SJSA1 (cell line): ENCODE measurements around the gene CACNB2. TPM values are rescaled to one million over a fixed set of nuclear protein-coding genes. Genes with fewer than 3 reads are reported as not detected.
A peak's percentile ranks its signal among the peaks of the same experiment; 100 is the strongest.

Experiments
- DNase-seq, 2 experiments: peaks; one replicate each; pipeline ENCODE4 v3.0.0-alpha.2; 2015 to 2020; ENCODE audit warnings: low spot score in 2 of 2, low read depth in 1 of 2
- H3K27ac ChIP-seq: fragments of 250-450 bp; sonication (Bioruptor Pico); 2 replicates; pipeline ENCODE4 v1.5.1; 2020; ENCODE audit warnings: mild to moderate bottlenecking, moderate library complexity
- H3K27me3 ChIP-seq: fragments of 250-450 bp; sonication (Bioruptor Pico); replicated peaks from 2 replicates; pipeline ENCODE4 v1.5.1; 2020; ENCODE audit warnings: mild to moderate bottlenecking, moderate library complexity
- H3K36me3 ChIP-seq: fragments of 250-450 bp; sonication (Bioruptor Pico); 2 replicates; pipeline ENCODE4 v1.5.1; 2020; ENCODE audit warnings: mild to moderate bottlenecking
- H3K4me1 ChIP-seq: fragments of 250-450 bp; sonication (Bioruptor Pico); replicated peaks from 2 replicates; pipeline ENCODE4 v1.6.1; 2021; ENCODE audit warnings: mild to moderate bottlenecking
- H3K4me3 ChIP-seq: fragments of 250-450 bp; sonication (Bioruptor Pico); 2 replicates; pipeline ENCODE4 v1.5.1; 2020; ENCODE audit warnings: mild to moderate bottlenecking
- H3K9me3 ChIP-seq: fragments of 250-450 bp; sonication (Bioruptor Pico); replicated peaks from 2 replicates; pipeline ENCODE4 v1.5.1; 2020; ENCODE audit warnings: mild to moderate bottlenecking
- total RNA-seq: library from RNA; depleted of rRNA; stranded (reverse); fragments of >200 nt; shearing (Covaris generic); gene quantifications from 2 replicates; pipeline ENCODE4 v1.2.3, GENCODE V29; 2014

The CACNB2 gene
- total RNA-seq, 1 experiment from 2014 or later: not detected

DNA sequence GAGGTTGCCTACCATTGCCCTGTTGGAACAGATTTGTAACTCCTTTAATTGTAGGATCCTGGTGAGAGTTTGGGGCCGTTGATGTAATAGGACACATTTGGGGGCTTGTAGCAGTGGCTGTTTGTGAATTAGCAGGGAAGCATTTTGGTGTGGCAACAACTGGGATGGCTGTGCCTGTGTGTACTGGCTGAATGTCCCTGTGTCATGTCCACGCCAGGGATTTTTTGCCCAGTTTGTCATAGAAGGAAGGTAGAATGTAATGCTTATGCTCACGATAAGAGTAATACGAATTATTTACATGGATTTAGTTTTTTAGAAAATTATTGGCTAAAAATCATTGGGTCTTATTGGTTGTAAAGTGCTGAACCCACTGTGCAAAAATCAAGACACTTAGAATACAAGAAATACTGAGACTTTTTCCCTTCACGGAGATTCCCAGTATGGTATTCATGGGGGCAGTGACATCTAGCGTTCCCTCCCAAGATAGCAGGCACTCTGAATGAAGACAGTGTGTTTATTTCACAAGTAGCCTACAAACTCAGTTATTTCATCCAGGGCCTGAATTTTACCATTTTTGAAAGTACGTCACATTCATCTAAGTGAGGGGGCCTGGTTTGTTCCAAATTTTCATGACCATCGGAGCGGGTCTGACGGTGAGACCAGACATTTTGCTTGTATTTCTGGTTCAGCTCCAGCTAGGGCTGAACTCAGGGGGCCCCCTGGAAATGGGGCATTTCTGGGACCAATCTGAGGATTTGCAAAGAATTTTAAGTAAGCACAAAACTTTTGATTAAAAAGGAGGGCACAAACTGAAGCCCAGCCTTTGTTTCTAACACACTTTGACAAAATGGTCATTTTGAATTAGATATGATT, 74.7 kb downstream of the CACNB2 start:
- Histone ChIP-seq H3K9me3 (no peaks in the 10 kb centered on the region), H3K4me1 (no peaks in the 10 kb centered on the region), H3K27me3 (no peaks in the 10 kb centered on the region; the same call in 1 of the 2 replicates), H3K36me3 (no peaks in the 10 kb centered on the region), H3K27ac (no peak overlapping the region), H3K4me3 (no peak overlapping the region)
- peak in 1 of 2 experiments; percentile 32 for DNase-seq

DNA sequence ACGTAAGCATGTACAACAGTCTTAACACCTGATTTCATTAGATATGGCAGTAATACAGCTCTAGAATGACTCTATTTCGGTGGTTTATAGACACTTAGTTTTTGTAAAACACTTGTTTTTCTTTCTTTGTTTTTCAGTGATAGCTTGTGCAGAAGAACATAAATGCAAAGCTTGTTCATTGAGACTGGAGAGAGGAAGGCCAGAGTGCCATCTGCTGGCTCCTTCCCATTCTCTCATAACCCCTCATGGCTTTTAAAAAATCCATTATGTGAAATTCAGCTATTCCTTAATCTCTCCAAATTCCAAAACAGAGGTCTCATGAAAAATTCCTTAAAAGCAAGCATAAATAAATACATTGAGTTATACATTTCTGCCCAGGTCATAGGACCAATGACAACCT, 76.3 kb downstream of the CACNB2 start:
- DNase-seq: no peak
- no peaks in the 10 kb centered on the region for H3K4me1 ChIP-seq
- H3K4me3 ChIP-seq: no peak overlapping the region
- H3K27ac ChIP-seq: no peak overlapping the region
- no peaks in the 10 kb centered on the region for H3K36me3 ChIP-seq
- H3K27me3 ChIP-seq: no peaks in the 10 kb centered on the region
- no peaks in the 10 kb centered on the region for H3K9me3 ChIP-seq

DNA sequence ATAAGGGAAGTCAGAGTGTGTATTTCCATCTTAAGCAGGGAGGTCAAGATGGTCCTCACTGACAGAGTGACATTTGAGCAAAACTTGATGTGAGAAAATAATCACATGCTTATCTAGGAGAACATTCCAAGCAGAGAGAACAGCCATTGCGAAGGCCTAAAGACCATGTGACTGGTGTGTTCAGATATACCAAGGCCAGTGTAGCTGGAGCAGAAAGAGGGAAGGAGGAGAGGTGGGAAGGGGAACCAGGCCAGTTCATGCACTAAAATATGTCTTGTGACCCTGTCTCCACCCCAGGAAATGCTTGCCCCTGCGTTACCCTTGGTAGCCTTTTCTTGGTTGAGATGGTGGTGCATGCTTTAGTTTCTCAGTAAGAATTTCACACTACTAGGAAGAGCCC, 77.4 kb downstream of the CACNB2 start:
- DNase-seq: no peak
- no peaks in the 10 kb centered on the region for H3K4me1 ChIP-seq
- no peak overlapping the region for H3K4me3 ChIP-seq
- H3K27ac ChIP-seq: no peak overlapping the region
- no peaks in the 10 kb centered on the region for H3K36me3 ChIP-seq
- no peaks in the 10 kb centered on the region for H3K27me3 ChIP-seq
- no peaks in the 10 kb centered on the region for H3K9me3 ChIP-seq

DNA sequence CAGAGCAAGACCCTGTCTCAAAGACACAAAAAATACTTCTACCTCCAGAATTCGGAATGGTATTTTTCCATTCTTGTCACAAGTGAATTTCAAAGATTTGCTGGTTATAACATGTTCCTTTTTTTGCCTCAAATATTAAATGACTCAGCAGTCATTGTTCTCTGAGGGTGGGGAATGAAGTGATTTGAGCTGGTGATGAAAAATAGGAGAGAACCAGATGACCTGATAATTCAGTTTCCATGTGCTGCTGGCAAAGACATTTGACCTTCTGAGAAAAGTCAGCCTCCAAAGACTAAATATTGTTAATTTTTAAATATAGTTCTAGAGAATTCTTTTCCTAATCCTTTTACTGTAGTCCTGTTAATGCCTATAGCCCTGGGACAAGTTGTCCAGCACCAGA, 78.9 kb downstream of the CACNB2 start:
- Histone ChIP-seq H3K9me3 (no peaks in the 10 kb centered on the region), H3K4me1 (no peaks in the 10 kb centered on the region), H3K4me3 (no peak overlapping the region), H3K36me3 (no peaks in the 10 kb centered on the region), H3K27me3 (no peaks in the 10 kb centered on the region), H3K27ac (no peak overlapping the region)
- DNase-seq: no peak

DNA sequence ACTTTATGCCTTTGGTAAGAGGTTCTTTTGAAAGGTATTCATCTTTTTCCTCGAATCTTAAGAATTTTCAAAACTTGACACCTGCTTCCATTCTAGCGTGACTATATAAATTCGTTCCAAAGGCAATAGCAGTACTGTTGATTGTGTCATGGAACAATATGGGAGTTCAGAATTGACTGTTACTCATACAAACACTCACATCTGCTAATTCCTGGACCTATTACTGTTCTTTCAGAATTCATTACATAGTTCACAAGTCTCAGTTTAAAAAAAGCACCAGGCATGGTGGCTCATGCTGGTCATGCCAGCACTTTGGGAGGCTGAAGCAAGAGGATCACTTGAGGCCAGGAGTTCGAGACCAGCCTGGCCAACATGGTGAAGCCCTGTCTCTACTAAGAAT, 80.9 kb downstream of the CACNB2 start:
- Histone ChIP-seq H3K27ac (no peak overlapping the region), H3K4me1 (no peaks in the 10 kb centered on the region), H3K27me3 (no peaks in the 10 kb centered on the region), H3K4me3 (no peak overlapping the region), H3K9me3 (no peaks in the 10 kb centered on the region), H3K36me3 (no peaks in the 10 kb centered on the region)
- DNase-seq: no peak

DNA sequence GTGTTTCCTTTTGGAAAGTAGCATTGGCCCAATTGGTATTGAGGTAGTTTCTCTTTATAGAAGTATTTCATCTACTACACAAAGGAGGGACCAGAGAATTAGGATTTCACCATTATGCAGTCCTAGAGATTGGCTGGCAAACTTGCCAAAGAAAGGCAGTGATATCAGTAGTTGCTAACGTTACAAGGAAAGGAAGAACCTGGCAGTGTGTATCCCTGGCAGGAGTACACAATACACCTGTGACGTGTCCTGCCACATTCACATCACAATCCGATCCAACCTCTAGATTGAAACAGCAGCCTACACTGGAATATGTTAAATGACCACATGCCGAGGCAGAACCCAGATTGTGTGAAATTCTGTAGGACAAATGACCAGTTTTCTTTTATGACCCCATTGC, 81.7 kb downstream of the CACNB2 start:
- Histone ChIP-seq H3K4me1 (no peaks in the 10 kb centered on the region), H3K27me3 (no peaks in the 10 kb centered on the region), H3K9me3 (no peaks in the 10 kb centered on the region), H3K4me3 (no peak overlapping the region), H3K36me3 (no peaks in the 10 kb centered on the region), H3K27ac (no peak overlapping the region)
- no peak for DNase-seq

DNA sequence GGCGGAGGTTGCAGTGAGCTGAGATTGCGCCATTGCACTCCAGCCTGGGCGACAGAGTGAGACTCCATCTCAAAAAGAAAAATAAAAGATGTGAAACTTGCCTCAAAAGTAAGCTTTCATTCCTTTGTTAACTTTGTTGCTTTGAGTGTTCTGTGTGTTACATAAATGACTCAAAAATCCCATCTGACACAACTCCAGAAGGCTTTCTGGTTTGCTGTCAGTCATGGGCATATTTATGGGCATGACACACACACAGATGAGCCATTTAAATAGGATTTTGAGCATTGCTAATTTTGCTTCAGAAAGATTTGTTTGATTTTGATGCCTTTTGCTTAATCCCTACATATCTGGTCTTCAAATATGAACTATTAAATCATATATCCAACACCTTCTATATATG, 82.6 kb downstream of the CACNB2 start:
- no peak overlapping the region for H3K4me3 ChIP-seq
- no peaks in the 10 kb centered on the region for H3K27me3 ChIP-seq
- no peak overlapping the region for H3K27ac ChIP-seq
- no peaks in the 10 kb centered on the region for H3K36me3 ChIP-seq
- no peak for DNase-seq
- no peaks in the 10 kb centered on the region for H3K4me1 ChIP-seq
- H3K9me3 ChIP-seq: no peaks in the 10 kb centered on the region

DNA sequence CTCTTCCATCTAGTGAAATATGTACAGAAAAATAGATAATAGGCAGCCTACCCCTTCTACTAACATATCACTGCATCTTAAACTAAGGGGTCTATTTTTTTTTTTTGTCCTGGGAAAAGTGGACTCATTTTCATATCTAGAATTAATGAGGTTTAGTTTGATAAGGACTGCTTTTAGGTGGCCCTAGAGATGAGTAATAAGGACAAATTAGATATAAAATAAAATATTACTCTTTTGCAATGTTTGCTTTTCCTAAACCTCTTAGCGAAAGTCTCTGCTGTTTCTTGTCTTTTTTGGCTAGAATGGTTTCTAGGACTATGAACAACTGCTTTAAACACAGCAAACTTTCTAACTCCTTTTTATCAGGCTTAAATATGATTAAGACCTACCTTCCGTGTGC, 83.7 kb downstream of the CACNB2 start:
- Histone ChIP-seq H3K9me3 (no peaks in the 10 kb centered on the region), H3K27me3 (no peaks in the 10 kb centered on the region), H3K4me1 (no peaks in the 10 kb centered on the region), H3K4me3 (no peak overlapping the region), H3K36me3 (no peaks in the 10 kb centered on the region), H3K27ac (no peak overlapping the region)
- DNase-seq: no peak

DNA sequence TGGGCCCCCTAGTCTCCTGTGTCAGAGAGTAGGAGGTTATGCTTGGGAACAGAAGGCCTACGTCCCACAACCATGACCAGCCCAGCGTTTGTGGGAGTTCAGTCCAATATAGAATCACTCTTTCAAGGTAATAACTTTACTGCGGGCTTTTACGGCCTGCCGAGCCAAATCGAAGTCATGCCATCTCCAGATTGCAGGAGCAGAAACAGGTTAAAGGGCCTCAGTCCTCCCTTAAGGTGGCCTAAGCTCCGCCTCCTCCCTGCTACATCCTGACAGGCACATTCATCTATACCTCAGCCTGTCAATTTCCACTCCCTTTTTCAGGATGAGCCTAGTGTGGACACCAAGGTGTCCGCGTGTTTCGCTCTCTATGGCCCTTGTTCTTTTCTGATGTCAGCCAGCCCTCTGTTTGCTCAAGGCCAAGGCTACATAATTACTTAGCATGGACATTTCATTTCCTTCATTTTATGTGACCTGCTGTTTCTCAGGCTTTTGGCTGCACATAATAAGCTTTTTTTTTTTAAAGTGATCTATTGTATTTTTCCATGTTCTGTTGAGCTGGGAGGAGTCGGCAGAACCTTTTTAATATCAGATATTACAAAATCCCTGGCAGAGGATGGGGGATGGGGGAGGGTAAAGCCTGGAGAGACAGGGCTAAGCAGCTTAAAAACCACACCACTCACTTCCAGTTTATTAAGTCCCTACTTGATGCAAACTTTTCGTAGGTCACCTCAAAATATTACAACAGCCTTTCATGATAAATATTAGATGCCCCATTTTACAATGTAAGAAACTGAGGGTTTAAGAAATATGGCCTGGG, 84.6 kb downstream of the CACNB2 start:
- Histone ChIP-seq H3K4me1 (no peaks in the 10 kb centered on the region), H3K27ac (no peak overlapping the region), H3K27me3 (no peaks in the 10 kb centered on the region), H3K9me3 (no peaks in the 10 kb centered on the region), H3K36me3 (no peaks in the 10 kb centered on the region), H3K4me3 (no peak overlapping the region)
- no peak for DNase-seq

DNA sequence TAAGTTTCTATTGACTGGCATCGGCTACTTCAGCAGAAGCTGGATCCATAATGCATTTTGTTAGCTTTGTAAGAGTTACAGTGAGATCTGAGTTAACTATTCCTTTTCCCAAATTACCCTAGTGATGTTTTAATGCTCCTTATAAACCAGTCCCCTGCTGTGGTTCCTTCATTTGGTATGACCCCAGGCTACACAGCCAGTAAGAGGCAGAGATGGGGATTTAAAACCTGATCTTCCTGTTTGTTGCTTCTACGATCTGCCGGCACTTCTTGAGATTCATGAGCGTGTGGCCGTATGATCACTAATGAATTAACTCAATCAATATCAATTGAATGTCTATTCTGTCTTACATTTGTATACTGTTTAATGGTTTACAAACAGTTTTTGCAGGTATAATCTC, 86.1 kb downstream of the CACNB2 start:
- Histone ChIP-seq H3K4me1 (no peaks in the 10 kb centered on the region), H3K9me3 (no peaks in the 10 kb centered on the region), H3K27me3 (no peaks in the 10 kb centered on the region), H3K36me3 (no peaks in the 10 kb centered on the region), H3K4me3 (no peak overlapping the region), H3K27ac (no peak overlapping the region)
- DNase-seq: no peak

DNA sequence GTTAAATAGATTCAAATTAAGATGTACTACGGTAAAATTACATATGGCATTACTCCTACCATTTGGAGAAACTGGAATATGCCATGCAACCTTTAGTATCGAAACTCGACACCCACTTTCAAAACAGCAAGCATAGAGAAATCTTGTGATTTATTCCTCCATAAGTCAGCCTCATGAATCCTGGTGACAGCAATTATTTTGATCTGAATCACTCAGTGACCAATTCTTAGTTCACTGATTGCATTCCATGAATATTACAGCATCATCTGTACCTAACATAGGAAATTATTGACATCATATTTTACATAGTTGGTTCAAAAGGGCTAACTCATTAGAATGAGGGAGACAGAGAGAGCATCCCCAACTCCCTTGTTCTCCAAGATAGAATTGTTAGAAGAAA, 89.6 kb downstream of the CACNB2 start:
- Histone ChIP-seq H3K4me3 (no peak overlapping the region), H3K27ac (no peak overlapping the region), H3K4me1 (no peaks in the 10 kb centered on the region), H3K9me3 (no peaks in the 10 kb centered on the region), H3K36me3 (no peaks in the 10 kb centered on the region), H3K27me3 (no peaks in the 10 kb centered on the region)
- DNase-seq: no peak

DNA sequence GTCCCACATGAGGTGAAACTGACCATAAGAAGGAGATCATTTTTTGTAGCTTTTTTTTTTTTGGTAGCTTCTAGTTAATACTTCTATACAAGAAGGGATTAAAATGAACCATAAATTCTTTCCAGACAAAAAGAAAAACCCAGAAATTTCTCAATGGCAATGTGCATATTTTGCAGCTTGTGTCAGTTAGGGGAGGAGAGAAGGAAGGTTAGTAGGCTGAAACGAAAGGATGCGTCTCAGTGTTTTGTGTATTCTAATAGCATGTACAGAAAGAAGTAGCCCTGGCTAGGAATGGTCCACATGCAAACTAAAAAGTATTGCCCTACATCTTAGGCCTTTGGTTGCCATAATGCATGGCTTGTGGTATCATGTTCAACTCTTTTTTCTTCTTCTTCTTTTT, 90.6 kb downstream of the CACNB2 start:
- Histone ChIP-seq H3K27me3 (no peaks in the 10 kb centered on the region), H3K27ac (no peak overlapping the region), H3K9me3 (no peaks in the 10 kb centered on the region), H3K36me3 (no peaks in the 10 kb centered on the region), H3K4me1 (no peaks in the 10 kb centered on the region), H3K4me3 (no peak overlapping the region)
- DNase-seq: no peak

DNA sequence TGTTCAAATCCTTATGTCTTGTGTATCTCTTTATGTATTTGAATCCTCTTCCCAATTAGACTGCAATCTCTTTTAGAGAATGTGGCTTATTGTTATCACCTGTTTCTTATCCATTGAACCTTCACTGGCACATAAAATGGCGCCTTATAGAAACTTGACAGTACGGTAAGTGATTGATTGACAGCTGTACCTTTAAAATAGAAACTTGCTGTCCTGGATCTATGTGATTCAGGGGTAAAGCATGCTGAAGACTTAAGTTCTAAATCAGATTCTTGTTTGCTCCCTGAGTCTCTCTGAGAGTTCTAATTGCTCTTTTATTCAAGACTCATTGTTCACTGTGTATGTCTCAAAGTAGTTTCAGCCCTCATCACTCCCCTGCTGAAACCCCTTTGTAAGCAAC, 91.3 kb downstream of the CACNB2 start:
- Histone ChIP-seq H3K36me3 (no peaks in the 10 kb centered on the region), H3K27me3 (no peaks in the 10 kb centered on the region), H3K9me3 (no peaks in the 10 kb centered on the region), H3K4me3 (no peak overlapping the region), H3K27ac (no peak overlapping the region), H3K4me1 (no peaks in the 10 kb centered on the region)
- no peak for DNase-seq

DNA sequence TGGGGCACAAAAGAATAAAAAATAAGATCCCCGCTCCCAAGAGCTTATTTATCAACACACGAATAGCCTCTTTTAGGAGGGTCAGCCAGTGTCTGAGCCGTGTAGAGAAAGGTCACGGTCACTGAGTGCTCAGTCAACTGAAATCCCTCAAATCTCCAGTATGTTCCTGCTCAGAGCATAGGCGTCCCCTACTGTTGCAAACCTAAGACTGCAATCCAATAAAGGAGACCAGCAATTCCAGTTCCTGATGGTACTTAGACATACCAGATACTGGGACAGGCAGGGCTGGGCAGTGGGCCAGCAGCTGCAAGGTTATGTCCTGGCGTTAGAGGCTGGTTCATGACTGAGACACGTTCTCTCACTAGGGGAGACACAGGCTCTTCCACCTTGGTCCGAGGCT, 93.6 kb downstream of the CACNB2 start:
- DNase-seq: no peak
- Histone ChIP-seq H3K4me3 (no peak overlapping the region), H3K36me3 (no peaks in the 10 kb centered on the region), H3K27me3 (no peaks in the 10 kb centered on the region), H3K9me3 (no peaks in the 10 kb centered on the region), H3K4me1 (no peaks in the 10 kb centered on the region), H3K27ac (no peak overlapping the region)
